ENCODE results near the gene TOGARAM1.
"Not testable (repeated sequence)": the region's sequence is repeated elsewhere in the genome, so short reads cannot be mapped to it uniquely, and the experiment has no call there.

TOGARAM1 gene

DNA sequence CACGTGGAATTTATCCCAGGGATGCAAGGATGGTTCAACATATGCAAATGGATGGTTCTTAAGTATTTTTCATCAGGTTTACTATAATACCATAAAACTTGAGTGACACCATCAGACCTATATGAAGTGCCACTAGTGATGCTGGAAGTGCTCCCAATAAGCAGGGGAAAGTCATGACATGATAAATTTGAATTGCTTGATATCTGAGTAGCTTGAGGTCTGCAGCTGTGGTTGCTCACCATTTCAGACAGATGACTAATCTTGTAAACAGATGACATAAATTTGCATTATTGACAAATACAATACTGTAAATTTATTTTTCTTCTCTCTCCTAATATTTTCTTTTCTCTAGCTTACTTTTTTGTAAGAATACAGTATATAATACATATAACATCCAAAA lies 108.2 kb downstream of the TOGARAM1 start:
- no peak for TF ChIP-seq CTCF (IDR thresholded peaks at IDR 0.05; ENCODE audit: extremely low read depth, missing control alignments)
- no peak for DNase-seq (ENCODE audit: low spot score)

- no peak for TF ChIP-seq CTCF (IDR thresholded peaks at IDR 0.05; ENCODE audit: extremely low read depth, missing control alignments)
- DNase-seq (ENCODE audit: low spot score) = no peak
These were observed 110.1 kb downstream of the TOGARAM1 start for GRCh38 chr14:45072126-45072525.

DNA sequence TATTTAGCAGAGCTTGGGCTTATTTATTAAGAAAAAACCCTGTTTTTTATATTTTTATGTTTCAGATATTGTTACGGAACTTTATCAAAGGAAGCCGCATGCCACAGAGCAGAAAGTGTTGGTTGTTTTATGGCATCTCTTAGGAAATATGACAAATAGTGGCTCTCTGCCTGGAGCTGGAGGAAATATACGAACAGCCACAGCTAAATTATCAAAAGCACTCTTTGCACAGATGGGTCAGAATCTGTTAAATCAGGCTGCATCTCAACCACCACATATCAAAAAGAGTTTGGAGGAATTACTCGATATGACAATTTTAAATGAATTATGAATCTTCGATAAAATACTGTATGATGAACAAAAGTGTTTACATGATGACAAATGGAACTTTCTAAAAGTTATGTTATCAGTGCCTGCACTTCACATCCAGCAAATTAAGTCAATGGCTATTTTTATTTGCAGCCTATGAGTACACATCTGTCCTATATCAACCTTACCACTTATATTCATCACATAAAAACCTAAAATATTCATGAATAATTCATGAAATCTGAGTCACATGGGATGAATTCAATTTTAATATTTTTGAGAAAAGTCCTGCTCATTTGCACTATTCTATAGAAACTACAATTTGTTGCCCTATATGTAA lies 111.4 kb downstream of the TOGARAM1 start:
- no peak for TF ChIP-seq CTCF (IDR thresholded peaks at IDR 0.05; ENCODE audit: extremely low read depth, missing control alignments)
- no peak for DNase-seq (ENCODE audit: low spot score)

DNA sequence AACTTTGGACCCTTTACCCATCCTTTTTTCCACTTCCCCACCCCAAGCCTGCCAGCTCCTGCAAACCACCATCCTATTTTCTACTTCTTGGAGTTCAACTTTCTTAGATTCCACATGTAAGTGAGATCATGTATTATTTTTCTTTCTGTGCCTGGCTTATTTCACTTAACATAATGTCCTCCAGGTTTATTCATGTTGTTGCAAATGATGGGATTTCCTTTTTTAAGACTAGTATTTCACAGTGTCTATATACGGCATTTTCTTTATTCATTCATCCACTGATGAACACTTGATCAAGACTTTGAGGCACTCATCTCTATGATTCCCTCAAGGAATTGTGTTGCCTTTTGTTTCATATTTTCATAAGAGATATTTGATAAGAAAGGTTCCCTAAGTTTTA lies 116.3 kb downstream of the TOGARAM1 start:
- TF ChIP-seq CTCF (IDR thresholded peaks at IDR 0.05; ENCODE audit: extremely low read depth, missing control alignments) = no peak

DNA sequence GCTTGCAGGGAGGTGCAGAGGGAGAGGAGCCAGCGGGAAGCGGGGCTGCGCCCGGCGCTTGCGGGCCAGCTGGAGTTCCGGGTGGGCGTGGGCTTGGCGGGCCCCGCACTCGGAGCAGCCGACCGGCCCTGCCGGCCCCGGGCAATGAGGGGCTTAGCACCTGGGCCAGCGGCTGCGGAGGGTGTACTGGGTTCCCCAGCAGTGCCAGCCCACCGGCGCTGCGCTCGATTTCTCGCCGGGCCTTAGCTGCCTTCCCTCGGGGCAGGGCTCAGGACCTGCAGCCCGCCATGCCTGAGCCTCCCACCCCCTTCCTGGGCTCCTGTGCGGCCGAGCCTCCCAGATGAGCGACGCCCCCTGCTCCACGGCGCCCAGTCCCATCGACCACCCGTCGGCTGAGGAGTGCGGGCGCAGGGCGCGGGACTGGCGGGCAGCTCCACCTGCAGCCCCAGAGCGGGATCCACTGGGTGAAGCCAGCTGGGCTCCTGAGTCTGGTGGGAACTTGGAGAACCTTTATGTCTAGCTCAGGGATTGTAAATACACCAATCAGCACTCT lies 118.5 kb downstream of the TOGARAM1 start:
- not testable (repeated sequence) for DNase-seq (ENCODE audit: low spot score)

More for the DNA sequence above, 116.3 kb downstream of the TOGARAM1 start:
- no peak for DNase-seq (ENCODE audit: low spot score)

- not testable (repeated sequence) for DNase-seq (ENCODE audit: low spot score)
These were observed 119.1 kb downstream of the TOGARAM1 start for GRCh38 chr14:45081096-45081495.

DNA sequence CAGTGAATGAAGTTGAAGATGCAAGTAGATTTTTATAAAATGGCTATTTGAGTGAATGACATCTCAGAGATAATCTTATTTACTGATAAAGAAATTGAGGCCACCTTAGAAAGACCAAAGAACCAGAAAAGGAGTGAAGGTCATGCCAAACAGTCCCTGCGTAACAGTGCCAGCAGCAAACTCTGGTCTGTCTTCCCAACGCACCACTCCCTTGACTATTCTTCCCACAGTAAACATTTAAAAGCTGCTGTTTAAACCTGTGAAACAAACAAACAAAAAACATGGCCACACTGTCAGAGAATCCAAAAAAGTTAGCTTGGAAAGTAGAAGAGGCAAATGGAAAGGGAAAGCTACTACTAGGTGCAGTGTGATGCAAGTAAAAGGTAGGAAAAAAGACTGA lies 120.4 kb downstream of the TOGARAM1 start:
- DNase-seq (ENCODE audit: low spot score) = no peak
- TF ChIP-seq CTCF (IDR thresholded peaks at IDR 0.05; ENCODE audit: extremely low read depth, missing control alignments) = no peak

DNA sequence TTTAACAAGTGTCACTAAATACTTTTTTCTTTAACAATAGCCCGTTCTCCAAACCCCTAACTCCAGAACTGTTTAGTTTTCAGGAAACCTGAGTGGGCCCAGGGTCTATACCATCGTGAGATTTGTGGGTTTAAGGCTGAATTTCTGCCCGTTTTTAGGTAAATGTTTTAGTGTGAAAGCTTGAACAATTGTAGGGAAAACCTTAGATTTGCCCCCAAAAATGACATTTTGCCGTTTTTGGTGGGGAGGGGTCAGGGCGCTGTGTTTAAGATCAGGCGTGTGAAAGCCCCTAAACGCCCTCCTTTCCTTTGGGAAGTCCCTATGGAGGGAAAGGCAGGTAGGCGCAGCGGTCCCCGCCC lies 121.6 kb downstream of the TOGARAM1 start:
- no peak for DNase-seq (ENCODE audit: low spot score)
- no peak for TF ChIP-seq CTCF (IDR thresholded peaks at IDR 0.05; ENCODE audit: extremely low read depth, missing control alignments)
